Stimulated activated CD8-positive, alpha-beta memory T cell treated with anti-CD3 and anti-CD28 coated beads, Interleukin-12 subunit alpha, Interleukin-12 subunit beta, amount 100 ng/mL, for 24 hours (primary cell): ENCODE measurements around the gene PTCD2.

ENCODE experiments used
- DNase-seq: peaks from one replicate; pipeline ENCODE4 v3.0.0-alpha.2; 2020; ENCODE audit errors: extremely low read depth

The PTCD2 gene

GRCh38 chr5:72319976-72320752 lies at the start of gene PTCD2, which contains the start of gene MRPS27:
TSS of gene PTCD2 (plus strand) at chr5:72320373. CDS start at chr5:72320383, 10 bp downstream.
TSS of gene MRPS27 (minus strand) at chr5:72320240. CDS start at chr5:72320221, 19 bp downstream.
- DNase-seq = peak; percentile 81

- DNase-seq = no peak
Measured at GRCh38 chr5:72271702-72272101, 48.5 kb upstream of the PTCD2 start.

GRCh38 chr5:72272398-72272797 lies 47.8 kb upstream of the PTCD2 start:
- no peak for DNase-seq

- DNase-seq = no peak
Measured at GRCh38 chr5:72273547-72273946, 46.6 kb upstream of the PTCD2 start.

GRCh38 chr5:72276219-72276752 lies 43.9 kb upstream of the PTCD2 start:
- no peak for DNase-seq

GRCh38 chr5:72280581-72281069 lies 39.5 kb upstream of the PTCD2 start:
- no peak for DNase-seq

GRCh38 chr5:72281430-72281763 lies 38.8 kb upstream of the PTCD2 start:
- DNase-seq = no peak

GRCh38 chr5:72281764-72282499 lies 38.2 kb upstream of the PTCD2 start:
- no peak for DNase-seq

- no peak for DNase-seq
Measured at GRCh38 chr5:72282878-72283277, 37.3 kb upstream of the PTCD2 start.

- no peak for DNase-seq
Measured at GRCh38 chr5:72283358-72283757, 36.8 kb upstream of the PTCD2 start.

- DNase-seq = no peak
Measured at GRCh38 chr5:72284559-72285423, 35.4 kb upstream of the PTCD2 start.

GRCh38 chr5:72285424-72285821 lies 34.8 kb upstream of the PTCD2 start:
- no peak for DNase-seq

GRCh38 chr5:72286798-72287197 lies 33.4 kb upstream of the PTCD2 start:
- no peak for DNase-seq

- DNase-seq = no peak
Measured at GRCh38 chr5:72288924-72289323, 31.2 kb upstream of the PTCD2 start.

- DNase-seq = no peak
Measured at GRCh38 chr5:72290356-72291133, 29.6 kb upstream of the PTCD2 start.

GRCh38 chr5:72291601-72292000 lies 28.6 kb upstream of the PTCD2 start:
- DNase-seq = no peak

- DNase-seq = no peak
Measured at GRCh38 chr5:72292411-72292810, 27.8 kb upstream of the PTCD2 start.

- DNase-seq = no peak
Measured at GRCh38 chr5:72293495-72294055, 26.6 kb upstream of the PTCD2 start.

GRCh38 chr5:72294473-72294872 lies 25.7 kb upstream of the PTCD2 start:
- no peak for DNase-seq

- no peak for DNase-seq
Measured at GRCh38 chr5:72295539-72295938, 24.6 kb upstream of the PTCD2 start.

GRCh38 chr5:72296256-72296655 lies 23.9 kb upstream of the PTCD2 start:
- DNase-seq = no peak
